ENCODE results near the gene ABL2. TPM values are rescaled to one million over a fixed set of nuclear protein-coding genes. Genes with fewer than 3 reads are reported as not detected.
"Not testable (repeated sequence)": the region's sequence is repeated elsewhere in the genome, so short reads cannot be mapped to it uniquely, and the experiment has no call there.

Gene ABL2
- total RNA-seq, 1 donor from 2014 or later, result 15.0 TPM

DNA sequence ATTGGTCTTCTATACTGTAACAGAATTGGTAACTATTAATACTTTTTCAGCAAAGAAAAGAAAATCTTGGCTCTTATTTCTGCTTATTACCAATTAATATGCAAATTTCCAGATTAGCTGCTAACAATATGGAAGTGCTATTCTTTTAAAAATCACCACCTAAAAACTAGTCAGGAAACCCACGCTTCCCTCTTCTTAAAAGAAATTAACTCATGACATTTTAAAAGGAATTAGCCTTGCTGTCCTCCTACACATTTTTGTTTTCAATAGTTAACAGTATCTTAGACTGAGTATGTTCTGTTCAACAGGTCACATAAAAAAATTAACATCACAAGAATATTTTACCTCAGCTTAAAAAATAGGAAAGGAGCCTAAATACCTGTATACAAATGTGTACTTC lies 27.3 kb downstream of the ABL2 start:
- no peaks in the 10 kb centered on the region for H3K9me3 ChIP-seq
- no peak overlapping the region for H3K4me3 ChIP-seq
- no peak for DNase-seq (ENCODE audit: extremely low spot score in 2 of 2)
- intact Hi-C loops (cut with DNase I), result no loop called here
- no peak for TF ChIP-seq CTCF (IDR thresholded peaks at IDR 0.05)
- no peak for TF ChIP-seq POLR2A (IDR thresholded peaks at IDR 0.05)
- no peak for TF ChIP-seq POLR2AphosphoS5 (IDR thresholded peaks at IDR 0.05; ENCODE audit: insufficient read depth in 1 of 2, low read depth in 1 of 2)
- no peak overlapping the region for H3K27ac ChIP-seq
- H3K4me1 ChIP-seq, result peaks cover 6% of the 10 kb centered on the region
- no peaks in the 10 kb centered on the region for H3K36me3 ChIP-seq
- H3K27me3 ChIP-seq, result no peaks in the 10 kb centered on the region

DNA sequence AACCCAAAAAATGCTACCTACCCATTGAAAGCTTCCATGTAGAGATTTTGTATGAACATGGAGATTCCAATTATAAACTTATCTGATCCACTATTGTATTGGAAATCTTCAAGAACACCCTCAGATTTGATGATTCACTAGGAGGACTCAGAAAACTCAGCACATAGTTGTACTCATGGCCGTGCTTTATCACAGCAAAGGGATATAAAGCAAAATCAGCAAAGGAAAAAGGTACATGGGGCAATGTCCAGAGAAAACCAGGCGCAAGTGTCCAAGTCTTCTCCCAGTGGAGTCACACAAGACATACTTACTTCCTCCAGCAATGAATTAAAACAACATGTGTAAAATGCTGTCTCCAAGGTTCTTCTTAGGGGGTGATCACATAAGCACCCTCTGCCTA lies 28.9 kb downstream of the ABL2 start:
- intact Hi-C loops (cut with DNase I), result no loop called here
- TF ChIP-seq POLR2AphosphoS5 (IDR thresholded peaks at IDR 0.05; ENCODE audit: insufficient read depth in 1 of 2, low read depth in 1 of 2) (no peak), CTCF (IDR thresholded peaks at IDR 0.05) (no peak), POLR2A (IDR thresholded peaks at IDR 0.05) (no peak)
- H3K4me1 ChIP-seq, result no peaks in the 10 kb centered on the region

DNA sequence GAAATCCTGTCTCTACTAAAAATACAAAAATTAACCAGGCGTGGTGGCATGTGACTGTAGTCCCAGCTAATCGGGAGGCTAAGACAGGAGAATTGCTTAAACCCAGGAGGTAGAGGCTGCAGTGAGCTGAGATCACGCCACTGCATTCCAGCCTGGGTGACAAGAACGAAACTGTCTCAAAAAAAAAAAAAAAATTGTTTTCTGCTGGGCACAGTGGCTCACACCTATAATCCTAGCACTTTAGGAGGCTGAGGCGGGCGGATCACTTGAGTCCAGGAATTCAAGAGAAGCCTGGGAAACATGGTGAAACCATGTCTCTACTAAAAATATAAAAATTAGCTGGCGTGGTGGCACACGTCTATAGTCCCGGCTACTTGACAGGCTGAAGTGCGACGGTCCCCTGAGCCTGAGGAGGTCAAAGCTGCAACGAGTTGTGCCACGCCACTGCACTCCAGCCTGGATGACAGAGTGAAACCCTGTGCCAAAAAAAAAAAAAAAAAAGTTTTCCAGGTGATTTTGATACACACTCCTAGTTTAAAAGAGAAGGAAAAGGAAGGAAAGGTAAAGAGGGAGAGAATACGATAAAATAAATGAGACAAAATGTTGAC lies 31.7 kb downstream of the ABL2 start:
- no peak for DNase-seq (ENCODE audit: extremely low spot score in 2 of 2)
- H3K4me1 ChIP-seq, result no peaks in the 10 kb centered on the region
- TF ChIP-seq CTCF (IDR thresholded peaks at IDR 0.05), result no peak
- TF ChIP-seq POLR2A (IDR thresholded peaks at IDR 0.05), result no peak
- no peak for TF ChIP-seq POLR2AphosphoS5 (IDR thresholded peaks at IDR 0.05; ENCODE audit: insufficient read depth in 1 of 2, low read depth in 1 of 2)
- intact Hi-C loops (cut with DNase I), result loop anchor here (2.0 kb wide), 1 partner anchor 79 kb away; no protein-coding TSS in a partner anchor
- no peaks in the 10 kb centered on the region for H3K36me3 ChIP-seq
- no peak overlapping the region for H3K27ac ChIP-seq
- no peak overlapping the region for H3K4me3 ChIP-seq
- no peaks in the 10 kb centered on the region for H3K9me3 ChIP-seq
- H3K27me3 ChIP-seq, result no peaks in the 10 kb centered on the region

More for the DNA sequence above, 28.9 kb downstream of the ABL2 start:
- Histone ChIP-seq H3K27me3 (no peaks in the 10 kb centered on the region), H3K4me3 (no peak overlapping the region), H3K9me3 (no peaks in the 10 kb centered on the region), H3K36me3 (no peaks in the 10 kb centered on the region), H3K27ac (no peak overlapping the region)
- no peak for DNase-seq (ENCODE audit: extremely low spot score in 2 of 2)

- H3K4me3 ChIP-seq; H3K4me1 ChIP-seq; H3K9me3 ChIP-seq; H3K27me3 ChIP-seq; intact Hi-C loops (cut with DNase I); H3K27ac ChIP-seq; H3K36me3 ChIP-seq; DNase-seq (ENCODE audit: extremely low spot score in 2 of 2): not testable (repeated sequence)
Measured at GRCh38 chr1:179195857-179196256, 33.6 kb downstream of the ABL2 start.

DNA sequence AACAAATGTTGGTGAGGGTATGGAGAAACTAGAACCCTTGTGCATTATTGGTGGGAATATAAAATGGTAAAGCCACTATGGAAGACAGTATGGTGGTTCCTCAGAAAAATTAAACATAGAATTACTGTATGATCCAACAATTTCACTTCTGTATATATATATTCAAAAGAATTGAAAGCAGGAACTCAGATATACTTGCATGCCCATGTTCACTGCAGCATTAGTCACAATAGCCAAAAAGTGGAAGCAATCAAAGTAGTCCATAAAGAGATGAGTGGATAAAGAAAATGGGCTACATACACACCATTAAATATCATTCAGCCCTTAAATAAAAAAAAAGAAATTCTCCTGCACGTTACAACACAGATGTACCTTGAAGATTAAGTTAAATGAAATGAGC lies 34.1 kb downstream of the ABL2 start:
- Histone ChIP-seq H3K27me3 (no peaks in the 10 kb centered on the region), H3K9me3 (no peaks in the 10 kb centered on the region)
- intact Hi-C loops (cut with DNase I), result no loop called here

More for the DNA sequence above, 34.1 kb downstream of the ABL2 start:
- Histone ChIP-seq H3K4me1 (no peaks in the 10 kb centered on the region), H3K4me3 (no peak overlapping the region), H3K27ac (no peak overlapping the region), H3K36me3 (no peaks in the 10 kb centered on the region)
- DNase-seq (ENCODE audit: extremely low spot score in 2 of 2), result no peak
- TF ChIP-seq CTCF (IDR thresholded peaks at IDR 0.05) (no peak), POLR2AphosphoS5 (IDR thresholded peaks at IDR 0.05; ENCODE audit: insufficient read depth in 1 of 2, low read depth in 1 of 2) (no peak), POLR2A (IDR thresholded peaks at IDR 0.05) (no peak)

Data from vagina (tissue), 2 donors.